SK-N-SH (cell line): ENCODE results near the gene CLIC6. TPM values are rescaled to one million over a fixed set of nuclear protein-coding genes. Genes with fewer than 3 reads are reported as not detected.

Experiments
- CTCF ChIA-PET: fragments of 300-600, 350-600 bp; formaldehyde crosslinking; extraction: SDS; loops from one replicate; lab custom pipeline; 2021; lab: Yijun Ruan, JAX
- POLR2A ChIA-PET: fragments of 350-600 bp; sonication (Branson Sonifier 250); formaldehyde crosslinking; extraction: SDS; loops from one replicate; lab custom pipeline; 2020; ENCODE audit warnings: antibody characterized with exemption, inconsistent platforms; lab: Yijun Ruan, JAX
- DNase-seq: peaks from one replicate; pipeline ENCODE4 v3.0.0; 2012
- H2AFZ ChIP-seq: fragments of 200-600 bp; sonication (generic); 2 replicates; pipeline ENCODE4 v1.8.1; 2016; ENCODE audit warnings: antibody characterized with exemption, mild to moderate bottlenecking, low read depth
- H3F3A ChIP-seq: fragments of 200-600 bp; sonication (generic); replicated peaks from 2 replicates; pipeline ENCODE3; 2016; ENCODE audit warnings: antibody characterized with exemption, mild to moderate bottlenecking; ENCODE audit not compliant: insufficient read depth
- H3K27ac ChIP-seq, 2 experiments: fragments of 200-500 bp in 1 of 2; fragments of 200-600 bp in 1 of 2; sonication (Bioruptor generic) in 1 of 2; sonication (generic), shearing (Covaris generic) in 1 of 2; 2 replicates each; pipeline versions ENCODE4 v1.5.1 to v1.6.1; 2014 to 2016; ENCODE audit warnings: low read depth in 2 of 2, inconsistent platforms in 1 of 2, low read length in 1 of 2, mild to moderate bottlenecking in 1 of 2, mixed read lengths in 1 of 2
- H3K27me3 ChIP-seq: fragments of 200-600 bp; sonication (generic), shearing (Covaris generic); 2 replicates; pipeline ENCODE4 v1.6.1; 2016; ENCODE audit warnings: mixed run types; ENCODE audit not compliant: insufficient read depth
- H3K36me3 ChIP-seq, 2 experiments: fragments of 200-500 bp in 1 of 2; fragments of 200-600 bp in 1 of 2; sonication (Bioruptor generic) in 1 of 2; sonication (generic) in 1 of 2; replicated peaks in 1 of 2; 2 replicates each; pipeline versions ENCODE3 to v1.5.1; 2014 to 2016; ENCODE audit warnings: low read length in 1 of 2, mild to moderate bottlenecking in 1 of 2; ENCODE audit not compliant: insufficient read depth in 2 of 2, control insufficient read depth in 1 of 2
- H3K4me1 ChIP-seq, 2 experiments: fragments of 200-500 bp in 1 of 2; fragments of 200-600 bp in 1 of 2; sonication (Bioruptor generic) in 1 of 2; sonication (generic), shearing (Covaris generic) in 1 of 2; 2 replicates each; pipeline versions ENCODE4 v1.5.1 to v1.6.1; 2014 to 2016; ENCODE audit warnings: low read depth in 1 of 2, low read length in 1 of 2, mixed run types in 1 of 2; ENCODE audit not compliant: insufficient read depth in 2 of 2, control insufficient read depth in 1 of 2
- H3K4me2 ChIP-seq: fragments of 200-600 bp; sonication (generic), shearing (Covaris generic); 2 replicates; pipeline ENCODE4 v1.6.1; 2017; ENCODE audit warnings: mixed run types
- H3K4me3 ChIP-seq, 2 experiments: fragments of 200-500 bp in 1 of 2; fragments of 200-600 bp in 1 of 2; sonication (Bioruptor generic) in 1 of 2; sonication (generic), shearing (Covaris generic) in 1 of 2; 2 replicates each; pipeline versions ENCODE4 v1.5.1 to v1.8.1; 2014 to 2016; ENCODE audit warnings: low read depth in 2 of 2, inconsistent platforms in 1 of 2, low read length in 1 of 2, mild to moderate bottlenecking in 1 of 2, mixed read lengths in 1 of 2, moderate library complexity in 1 of 2
- H3K79me2 ChIP-seq: fragments of 200-600 bp; sonication (generic); 2 replicates; pipeline ENCODE4 v1.8.1; 2017; ENCODE audit warnings: mild to moderate bottlenecking; ENCODE audit not compliant: insufficient read depth
- H3K9ac ChIP-seq: fragments of 200-600 bp; sonication (generic); 2 replicates; pipeline ENCODE4 v1.6.1; 2017; ENCODE audit warnings: mixed run types
- H3K9me2 ChIP-seq: fragments of 200-600 bp; sonication (generic); 2 replicates; pipeline ENCODE4 v1.6.1; 2017; ENCODE audit warnings: mixed run types
- H3K9me3 ChIP-seq: fragments of 200-600 bp; sonication (generic); 2 replicates; pipeline ENCODE4 v1.6.1; 2017; ENCODE audit warnings: mixed run types, mild to moderate bottlenecking, moderate library complexity
- H4K20me1 ChIP-seq: fragments of 200-600 bp; sonication (generic); 2 replicates; pipeline ENCODE4 v1.6.1; 2017; ENCODE audit warnings: mild to moderate bottlenecking, mixed run types; ENCODE audit not compliant: insufficient read depth
- CHD2 ChIP-seq: fragments of 150-350 bp; IDR thresholded peaks from 2 replicates; pipeline ENCODE4 v1.6.1; 2018; ENCODE audit warnings: low read length; ENCODE audit not compliant: partially characterized antibody
- CTCF ChIP-seq: fragments of 200-600 bp; sonication (generic); IDR thresholded peaks from 2 replicates; pipeline ENCODE4 v1.6.1; 2017; ENCODE audit warnings: antibody characterized with exemption, mild to moderate bottlenecking, moderate library complexity
- ELF1 ChIP-seq: IDR thresholded peaks from 2 replicates; pipeline ENCODE4 v1.4.0; 2012
- EP300 ChIP-seq, 2 experiments: IDR thresholded peaks; 2 replicates each; pipeline versions ENCODE4 v1.4.0 to v1.6.1; 2012; ENCODE audit warnings: borderline replicate concordance in 1 of 2, low read depth in 1 of 2, low read length in 1 of 2
- FOSL2 ChIP-seq: IDR thresholded peaks from 2 replicates; pipeline ENCODE4 v1.4.0; 2012; ENCODE audit warnings: low read depth, mild to moderate bottlenecking, moderate library complexity, borderline replicate concordance
- GATA2 ChIP-seq: sonication (generic); formaldehyde crosslinking; IDR thresholded peaks from 2 replicates; pipeline ENCODE4 v1.5.0; 2020; ENCODE audit warnings: mild to moderate bottlenecking, missing genetic modification reagents
- JUND ChIP-seq: IDR thresholded peaks from 2 replicates; pipeline ENCODE4 v1.4.0; 2012
- MAX ChIP-seq: IDR thresholded peaks from 2 replicates; pipeline ENCODE4 v1.4.0; 2012; ENCODE audit warnings: low read depth
- RAD21 ChIP-seq: IDR thresholded peaks from 2 replicates; pipeline ENCODE4 v1.6.1; 2012; ENCODE audit warnings: mild to moderate bottlenecking, low read length
- RFX5 ChIP-seq: IDR thresholded peaks from 2 replicates; pipeline ENCODE4 v1.6.1; 2012; ENCODE audit warnings: mild to moderate bottlenecking, improper control_type of control experiment, low read length
- TCF12 ChIP-seq: IDR thresholded peaks from 2 replicates; pipeline ENCODE4 v1.4.0; 2012
- WGBS: methylation state at CpG from one replicate; pipeline ENCODE4 v1.1.6; 2017; ENCODE audit warnings: low lambda C conversion rate; 5-methylcytosine and 5-hydroxymethylcytosine counted together
- polyA plus RNA-seq, 3 experiments: library from polyadenylated mRNA; depleted of rRNA; stranded (reverse); fragments of >200 nt; gene quantifications; 2 replicates each; pipeline ENCODE4 v1.2.3, GENCODE V29; 2012
- TF ChIP-seq, protein P1 (sequence below): IDR thresholded peaks from 2 replicates; pipeline ENCODE4 v1.4.0; 2012; ENCODE audit warnings: low read depth, borderline replicate concordance

CLIC6 gene
- polyA plus RNA-seq, 1 of the 3 experiments (the other 2 are of a cell fraction): 0.08 TPM

- ChIA-PET CTCF (no interaction called here), POLR2A (no interaction called here)
- Histone ChIP-seq H2AFZ (no peak overlapping the region), H3K79me2 (no peaks in the 10 kb centered on the region), H3K27ac (no peak overlapping the region), H3K9me2 (no peaks in the 10 kb centered on the region), H3K36me3 (no peaks in the 10 kb centered on the region), H3F3A (no peaks in the 10 kb centered on the region), H3K9me3 (no peaks in the 10 kb centered on the region), H3K27me3 (peaks cover 46% of the 10 kb centered on the region; the same call in 1 of the 2 replicates), H3K4me1 (no peaks in the 10 kb centered on the region), H3K9ac (no peak overlapping the region), H4K20me1 (no peaks in the 10 kb centered on the region)
- no peak for DNase-seq
- WGBS: 8% methylated on average over 4 of the region's 4 CpGs
- no peak for TF ChIP-seq FOSL2
- TF ChIP-seq EP300 (IDR thresholded peaks at IDR 0.05; ENCODE audit: borderline replicate concordance in 1 of 2, low read depth in 1 of 2, low read length in 1 of 2): no peak
- no peak for TF ChIP-seq ELF1
- TF ChIP-seq TCF12: no peak
- TF ChIP-seq GATA2 (CRISPR knock-in tag): no peak
- TF ChIP-seq, protein P1, sequence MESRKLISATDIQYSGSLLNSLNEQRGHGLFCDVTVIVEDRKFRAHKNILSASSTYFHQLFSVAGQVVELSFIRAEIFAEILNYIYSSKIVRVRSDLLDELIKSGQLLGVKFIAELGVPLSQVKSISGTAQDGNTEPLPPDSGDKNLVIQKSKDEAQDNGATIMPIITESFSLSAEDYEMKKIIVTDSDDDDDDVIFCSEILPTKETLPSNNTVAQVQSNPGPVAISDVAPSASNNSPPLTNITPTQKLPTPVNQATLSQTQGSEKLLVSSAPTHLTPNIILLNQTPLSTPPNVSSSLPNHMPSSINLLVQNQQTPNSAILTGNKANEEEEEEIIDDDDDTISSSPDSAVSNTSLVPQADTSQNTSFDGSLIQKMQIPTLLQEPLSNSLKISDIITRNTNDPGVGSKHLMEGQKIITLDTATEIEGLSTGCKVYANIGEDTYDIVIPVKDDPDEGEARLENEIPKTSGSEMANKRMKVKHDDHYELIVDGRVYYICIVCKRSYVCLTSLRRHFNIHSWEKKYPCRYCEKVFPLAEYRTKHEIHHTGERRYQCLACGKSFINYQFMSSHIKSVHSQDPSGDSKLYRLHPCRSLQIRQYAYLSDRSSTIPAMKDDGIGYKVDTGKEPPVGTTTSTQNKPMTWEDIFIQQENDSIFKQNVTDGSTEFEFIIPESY: no peak
- no peak for TF ChIP-seq JUND
- no peak for TF ChIP-seq MAX
- TF ChIP-seq, all 33 proteins: peak for 0
- Histone ChIP-seq H3K4me3 (no peak overlapping the region), H3K4me2 (no peak overlapping the region)
These were observed 45.3 kb upstream of the CLIC6 start for GRCh38 chr21:34623516-34623915.

DNA sequence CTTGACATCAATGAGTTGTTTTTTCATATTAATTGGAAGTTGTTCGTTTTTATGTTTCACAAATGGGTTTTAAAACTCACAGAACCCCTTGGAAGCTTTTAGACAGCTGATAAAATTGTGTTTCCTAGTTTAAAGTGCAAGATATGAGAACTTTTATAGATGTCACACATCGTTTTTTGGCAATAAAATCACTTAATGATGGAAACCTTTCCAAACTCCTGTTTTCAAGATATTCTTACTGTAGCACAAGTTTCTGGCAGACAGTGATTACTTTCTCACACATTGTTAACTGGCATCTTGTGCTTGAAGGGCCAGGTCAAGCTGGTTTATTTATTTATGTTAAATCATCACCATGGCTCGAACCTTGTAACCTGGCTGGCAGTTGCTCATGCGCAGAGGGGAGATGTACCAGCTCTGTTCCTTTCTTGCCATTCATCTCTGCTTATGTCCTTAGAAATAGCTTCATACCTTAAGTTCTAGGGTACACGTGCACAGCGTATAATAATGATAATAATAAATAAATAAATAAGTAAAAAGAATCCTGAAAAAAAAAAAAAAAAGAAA, 43.7 kb upstream of the CLIC6 start:
- Histone ChIP-seq H3K79me2 (no peaks in the 10 kb centered on the region), H4K20me1 (no peaks in the 10 kb centered on the region), H3K4me2 (no peak overlapping the region), H3K27me3 (peaks cover 44% of the 10 kb centered on the region; the same call in 1 of the 2 replicates), H3K36me3 (no peaks in the 10 kb centered on the region), H3K9ac (no peak overlapping the region), H3K27ac (no peak overlapping the region), H2AFZ (no peak overlapping the region), H3K4me1 (no peaks in the 10 kb centered on the region), H3F3A (no peaks in the 10 kb centered on the region), H3K9me2 (no peaks in the 10 kb centered on the region), H3K4me3 (no peak overlapping the region), H3K9me3 (no peaks in the 10 kb centered on the region)
- DNase-seq: no peak
- ChIA-PET POLR2A (no interaction called here), CTCF (interaction anchor here (0.7 to 2.0 kb wide), 4 partner anchors 22 to 701 kb away, joined by 3 to 7 read pairs (median 4); no protein-coding TSS in a partner anchor)
- WGBS: 23% methylated on average over 6 of the region's 6 CpGs
- TF ChIP-seq RAD21 (no peak), CTCF (no peak), RFX5 (no peak), CHD2 (no peak)
- TF ChIP-seq, protein P1: no peak
